ENCODE measurements around the gene GOLGA7B.

GOLGA7B gene

GRCh38 chr10:97875391-97875790 is 25.7 kb downstream of the GOLGA7B start:
- Histone ChIP-seq H3K9me3 (ENCODE audit: control insufficient read depth, low read length) (no peaks in the 10 kb centered on the region), H3K9ac (ENCODE audit: low read length) (no peak overlapping the region), H3K27ac (ENCODE audit: low read length, poor library complexity, severe bottlenecking) (no peak overlapping the region), H2BK15ac (ENCODE audit: low read depth, poor library complexity, severe bottlenecking) (no peak overlapping the region), H2BK5ac (ENCODE audit: low read depth, low read length, poor library complexity, severe bottlenecking) (no peak overlapping the region), H2BK12ac (ENCODE audit: low read length in 2 of 2) (no peak overlapping the region), H3K36me3 (ENCODE audit: control insufficient read depth in 1 of 2, insufficient read depth in 2 of 2, low read depth in 1 of 2, low read length in 2 of 2) (no peaks in the 10 kb centered on the region), H4K91ac (ENCODE audit: low read length) (no peak overlapping the region), H3K4me3 (ENCODE audit: insufficient read depth in 1 of 2, low read depth in 1 of 2, low read length in 2 of 2) (no peak overlapping the region), H2AFZ (ENCODE audit: low read depth, low read length) (no peak overlapping the region), H4K8ac (ENCODE audit: low read length) (no peak overlapping the region), H3K4me1 (ENCODE audit: control insufficient read depth, insufficient read depth, low read depth, low read length) (no peaks in the 10 kb centered on the region), H2AK5ac (ENCODE audit: low read length, severe bottlenecking) (no peak overlapping the region), H3K14ac (ENCODE audit: low read length in 2 of 2) (no peak overlapping the region), H3K27me3 (ENCODE audit: control insufficient read depth in 1 of 2, insufficient read depth in 1 of 2, low read length in 2 of 2) (peaks cover 33 to 36% of the 10 kb centered on the region in 2 experiments), H3K18ac (ENCODE audit: low read depth in 1 of 2, low read length in 2 of 2) (no peak overlapping the region), H3K4ac (ENCODE audit: low read depth in 1 of 2, low read length in 2 of 2) (no peak overlapping the region), H3K79me1 (replicated peaks; ENCODE audit: low read length, poor library complexity, severe bottlenecking) (no peaks in the 10 kb centered on the region), H3K4me2 (ENCODE audit: low read length, poor library complexity, severe bottlenecking) (no peak overlapping the region), H3K23ac (ENCODE audit: low read length in 2 of 2) (no peak overlapping the region), H2BK120ac (ENCODE audit: low read depth, low read length) (no peak overlapping the region)
- no peak for DNase-seq
- 91% methylated on average over 7 of the region's 7 CpGs for WGBS

GRCh38 chr10:97876402-97876801 is 26.8 kb downstream of the GOLGA7B start:
- H2BK5ac ChIP-seq (ENCODE audit: low read depth, low read length, poor library complexity, severe bottlenecking): no peak overlapping the region
- no peak overlapping the region for H3K4me3 ChIP-seq (ENCODE audit: insufficient read depth in 1 of 2, low read depth in 1 of 2, low read length in 2 of 2)
- H3K23ac ChIP-seq (ENCODE audit: low read length in 2 of 2): no peak overlapping the region
- H3K9ac ChIP-seq (ENCODE audit: low read length): no peak overlapping the region
- no peak overlapping the region for H3K27ac ChIP-seq (ENCODE audit: low read length, poor library complexity, severe bottlenecking)
- H2AK5ac ChIP-seq (ENCODE audit: low read length, severe bottlenecking): no peak overlapping the region
- H3K27me3 ChIP-seq (ENCODE audit: control insufficient read depth in 1 of 2, insufficient read depth in 1 of 2, low read length in 2 of 2): peaks cover 23 to 26% of the 10 kb centered on the region in 2 experiments
- H3K14ac ChIP-seq (ENCODE audit: low read length in 2 of 2): no peak overlapping the region
- H3K9me3 ChIP-seq (ENCODE audit: control insufficient read depth, low read length): no peaks in the 10 kb centered on the region
- no peak overlapping the region for H2AFZ ChIP-seq (ENCODE audit: low read depth, low read length)
- no peak overlapping the region for H4K91ac ChIP-seq (ENCODE audit: low read length)
- no peak overlapping the region for H3K4me2 ChIP-seq (ENCODE audit: low read length, poor library complexity, severe bottlenecking)
- H2BK15ac ChIP-seq (ENCODE audit: low read depth, poor library complexity, severe bottlenecking): no peak overlapping the region
- no peak overlapping the region for H2BK120ac ChIP-seq (ENCODE audit: low read depth, low read length)
- no peak for DNase-seq
- H3K79me1 ChIP-seq (replicated peaks; ENCODE audit: low read length, poor library complexity, severe bottlenecking): no peaks in the 10 kb centered on the region
- H3K18ac ChIP-seq (ENCODE audit: low read depth in 1 of 2, low read length in 2 of 2): no peak overlapping the region
- H3K36me3 ChIP-seq (ENCODE audit: control insufficient read depth in 1 of 2, insufficient read depth in 2 of 2, low read depth in 1 of 2, low read length in 2 of 2): no peaks in the 10 kb centered on the region
- H4K8ac ChIP-seq (ENCODE audit: low read length): no peak overlapping the region
- H3K4me1 ChIP-seq (ENCODE audit: control insufficient read depth, insufficient read depth, low read depth, low read length): peaks cover under 1% of the 10 kb centered on the region
- no peak overlapping the region for H2BK12ac ChIP-seq (ENCODE audit: low read length in 2 of 2)
- no peak overlapping the region for H3K4ac ChIP-seq (ENCODE audit: low read depth in 1 of 2, low read length in 2 of 2)
- 77% methylated on average over 4 of the region's 4 CpGs for WGBS

- Histone ChIP-seq H4K91ac (ENCODE audit: low read length) (no peak overlapping the region), H3K23ac (ENCODE audit: low read length in 2 of 2) (no peak overlapping the region), H3K79me1 (replicated peaks; ENCODE audit: low read length, poor library complexity, severe bottlenecking) (no peaks in the 10 kb centered on the region), H2AK5ac (ENCODE audit: low read length, severe bottlenecking) (no peak overlapping the region), H3K27ac (ENCODE audit: low read length, poor library complexity, severe bottlenecking) (no peak overlapping the region), H2BK5ac (ENCODE audit: low read depth, low read length, poor library complexity, severe bottlenecking) (no peak overlapping the region), H3K4me3 (ENCODE audit: insufficient read depth in 1 of 2, low read depth in 1 of 2, low read length in 2 of 2) (no peak overlapping the region), H2BK12ac (ENCODE audit: low read length in 2 of 2) (no peak overlapping the region), H4K8ac (ENCODE audit: low read length) (no peak overlapping the region), H3K4me1 (ENCODE audit: control insufficient read depth, insufficient read depth, low read depth, low read length) (peaks cover 20% of the 10 kb centered on the region), H3K27me3 (ENCODE audit: control insufficient read depth in 1 of 2, insufficient read depth in 1 of 2, low read length in 2 of 2) (peaks cover 6 to 8% of the 10 kb centered on the region in 2 experiments), H2BK120ac (ENCODE audit: low read depth, low read length) (no peak overlapping the region), H3K36me3 (ENCODE audit: control insufficient read depth in 1 of 2, insufficient read depth in 2 of 2, low read depth in 1 of 2, low read length in 2 of 2) (no peaks in the 10 kb centered on the region), H3K9me3 (ENCODE audit: control insufficient read depth, low read length) (no peaks in the 10 kb centered on the region), H3K14ac (ENCODE audit: low read length in 2 of 2) (no peak overlapping the region), H2BK15ac (ENCODE audit: low read depth, poor library complexity, severe bottlenecking) (no peak overlapping the region), H3K9ac (ENCODE audit: low read length) (no peak overlapping the region), H3K4ac (ENCODE audit: low read depth in 1 of 2, low read length in 2 of 2) (no peak overlapping the region), H2AFZ (ENCODE audit: low read depth, low read length) (no peak overlapping the region), H3K18ac (ENCODE audit: low read depth in 1 of 2, low read length in 2 of 2) (no peak overlapping the region), H3K4me2 (ENCODE audit: low read length, poor library complexity, severe bottlenecking) (no peak overlapping the region)
- 87% methylated on average over 5 of the region's 5 CpGs for WGBS
- DNase-seq: no peak
Measured at GRCh38 chr10:97879241-97879640, 29.6 kb downstream of the GOLGA7B start.

DNA sequence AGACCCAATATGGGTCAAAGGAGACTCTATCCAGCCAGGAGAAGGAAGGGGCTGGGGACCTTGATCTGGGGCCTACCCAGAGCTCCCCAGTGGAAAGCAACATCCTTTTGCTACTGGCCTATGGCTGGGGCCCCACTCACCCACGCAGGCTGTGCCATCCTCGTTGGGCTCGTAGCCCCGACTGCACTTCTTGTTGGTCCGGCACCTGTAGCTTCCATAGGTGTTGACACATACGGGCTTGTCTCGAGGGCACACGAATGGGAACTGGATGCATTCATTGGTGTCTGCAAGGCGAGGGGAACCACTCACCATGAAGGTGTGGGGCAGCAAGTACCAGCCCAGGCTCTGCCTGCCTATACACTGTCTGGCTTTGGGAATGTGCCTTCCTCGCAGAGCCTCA is 30.5 kb downstream of the GOLGA7B start:
- Histone ChIP-seq H3K4ac (ENCODE audit: low read depth in 1 of 2, low read length in 2 of 2) (no peak overlapping the region), H2BK12ac (ENCODE audit: low read length in 2 of 2) (no peak overlapping the region), H2AK5ac (ENCODE audit: low read length, severe bottlenecking) (no peak overlapping the region), H3K23ac (ENCODE audit: low read length in 2 of 2) (no peak overlapping the region), H3K36me3 (ENCODE audit: control insufficient read depth in 1 of 2, insufficient read depth in 2 of 2, low read depth in 1 of 2, low read length in 2 of 2) (no peaks in the 10 kb centered on the region), H4K91ac (ENCODE audit: low read length) (no peak overlapping the region), H2BK120ac (ENCODE audit: low read depth, low read length) (no peak overlapping the region), H3K27me3 (ENCODE audit: control insufficient read depth in 1 of 2, insufficient read depth in 1 of 2, low read length in 2 of 2) (peaks cover 6 to 9% of the 10 kb centered on the region in 2 experiments), H3K9me3 (ENCODE audit: control insufficient read depth, low read length) (no peaks in the 10 kb centered on the region), H3K4me3 (ENCODE audit: insufficient read depth in 1 of 2, low read depth in 1 of 2, low read length in 2 of 2) (no peak overlapping the region), H3K79me1 (replicated peaks; ENCODE audit: low read length, poor library complexity, severe bottlenecking) (no peaks in the 10 kb centered on the region), H3K27ac (ENCODE audit: low read length, poor library complexity, severe bottlenecking) (no peak overlapping the region), H2BK15ac (ENCODE audit: low read depth, poor library complexity, severe bottlenecking) (no peak overlapping the region), H3K4me2 (ENCODE audit: low read length, poor library complexity, severe bottlenecking) (no peak overlapping the region), H2AFZ (ENCODE audit: low read depth, low read length) (no peak overlapping the region), H3K14ac (ENCODE audit: low read length in 2 of 2) (peak overlapping the region in 1 of 2 experiments; percentile 18), H3K18ac (ENCODE audit: low read depth in 1 of 2, low read length in 2 of 2) (no peak overlapping the region), H2BK5ac (ENCODE audit: low read depth, low read length, poor library complexity, severe bottlenecking) (no peak overlapping the region), H3K9ac (ENCODE audit: low read length) (no peak overlapping the region), H3K4me1 (ENCODE audit: control insufficient read depth, insufficient read depth, low read depth, low read length) (peaks cover 20% of the 10 kb centered on the region), H4K8ac (ENCODE audit: low read length) (no peak overlapping the region)
- 82% methylated on average over 10 of the region's 10 CpGs for WGBS
- DNase-seq: no peak
